H1 (cell line): ENCODE measurements around the gene PLEKHA5.
"Not testable (repeated sequence)": the region's sequence is repeated elsewhere in the genome, so short reads cannot be mapped to it uniquely, and the experiment has no call there.

Experiments
- CTCF ChIP-seq, 3 experiments: IDR thresholded peaks; 1 replicate in 2 of 3; 2 replicates in 1 of 3; pipeline versions ENCODE4 v1.5.1 to v1.6.1; 2011; ENCODE audit warnings: low read length in 3 of 3, mild to moderate bottlenecking in 3 of 3, inconsistent platforms in 2 of 3, low read depth in 1 of 3, moderate library complexity in 1 of 3; ENCODE audit not compliant: insufficient read depth in 1 of 3; ENCODE audit errors: control extremely low read depth in 1 of 3
- EP300 ChIP-seq, 2 experiments: IDR thresholded peaks; 1 replicate in 1 of 2; 2 replicates in 1 of 2; pipeline ENCODE4 v1.6.1; 2011 to 2012; ENCODE audit warnings: low read depth in 2 of 2, low read length in 2 of 2, mild to moderate bottlenecking in 2 of 2, borderline replicate concordance in 1 of 2, inconsistent platforms in 1 of 2, moderate library complexity in 1 of 2
- EZH2 ChIP-seq: fragments of 200-600 bp; sonication (generic); IDR thresholded peaks from 2 replicates; pipeline ENCODE4 v1.7.1; 2012; ENCODE audit warnings: low read depth, mild to moderate bottlenecking, moderate library complexity, low read length, inconsistent platforms; ENCODE audit not compliant: severe bottlenecking
- FOSL1 ChIP-seq: IDR thresholded peaks from 2 replicates; pipeline ENCODE4 v1.6.1; 2011; ENCODE audit warnings: mild to moderate bottlenecking, low read depth, low read length, moderate library complexity; ENCODE audit not compliant: insufficient read depth
- KDM1A ChIP-seq: fragments of 200-600, 300-600 bp; sonication (generic); IDR thresholded peaks from 2 replicates; pipeline ENCODE4 v1.7.1; 2016; ENCODE audit warnings: mild to moderate bottlenecking, low read length, borderline replicate concordance
- SIN3A ChIP-seq, 2 experiments: IDR thresholded peaks in 1 of 2; conservative IDR thresholded peaks in 1 of 2; 2 replicates each; pipeline ENCODE4 v1.6.1; 2011 to 2012; ENCODE audit warnings: low read length in 2 of 2, improper control_type of control experiment in 1 of 2, low read depth in 1 of 2, mild to moderate bottlenecking in 1 of 2
- SP2 ChIP-seq: IDR thresholded peaks from 2 replicates; pipeline ENCODE4 v1.6.1; 2012; ENCODE audit warnings: mild to moderate bottlenecking, low read length, inconsistent platforms
- SP4 ChIP-seq: IDR thresholded peaks from 2 replicates; pipeline ENCODE4 v1.6.1; 2012; ENCODE audit warnings: low read length, inconsistent platforms

GRCh38 chr12:19392644-19393043 is 263.1 kb downstream of the PLEKHA5 start:
- not testable (repeated sequence) for TF ChIP-seq CTCF (IDR thresholded peaks at IDR 0.05; ENCODE audit: control extremely low read depth in 1 of 3, insufficient read depth in 1 of 3, low read depth in 1 of 3, low read length in 3 of 3); KDM1A; SP4; FOSL1; EP300 (IDR thresholded peaks at IDR 0.05; ENCODE audit: borderline replicate concordance in 1 of 2, low read depth in 2 of 2, low read length in 2 of 2); SIN3A (conservative IDR thresholded peaks at IDR 0.05 in 1 of 2, IDR thresholded peaks at IDR 0.05 in 1 of 2; ENCODE audit: low read depth in 1 of 2, low read length in 2 of 2); SP2; EZH2
